DND-41 (cell line): ENCODE measurements around the gene FAM135A.

Source experiments
- EZH2 ChIP-seq: IDR thresholded peaks from 3 replicates; pipeline ENCODE4 v1.6.1; 2012; ENCODE audit warnings: borderline replicate concordance, low read depth, mild to moderate bottlenecking, moderate library complexity, low read length, inconsistent platforms; ENCODE audit not compliant: severe bottlenecking
- TF ChIP-seq, protein P1 (sequence below): IDR thresholded peaks from 2 replicates; pipeline ENCODE4 v1.5.1; 2012; ENCODE audit warnings: borderline replicate concordance, low read length, moderate library complexity, mild to moderate bottlenecking; ENCODE audit not compliant: poor library complexity, severe bottlenecking; ENCODE audit errors: extremely low read depth

DNA sequence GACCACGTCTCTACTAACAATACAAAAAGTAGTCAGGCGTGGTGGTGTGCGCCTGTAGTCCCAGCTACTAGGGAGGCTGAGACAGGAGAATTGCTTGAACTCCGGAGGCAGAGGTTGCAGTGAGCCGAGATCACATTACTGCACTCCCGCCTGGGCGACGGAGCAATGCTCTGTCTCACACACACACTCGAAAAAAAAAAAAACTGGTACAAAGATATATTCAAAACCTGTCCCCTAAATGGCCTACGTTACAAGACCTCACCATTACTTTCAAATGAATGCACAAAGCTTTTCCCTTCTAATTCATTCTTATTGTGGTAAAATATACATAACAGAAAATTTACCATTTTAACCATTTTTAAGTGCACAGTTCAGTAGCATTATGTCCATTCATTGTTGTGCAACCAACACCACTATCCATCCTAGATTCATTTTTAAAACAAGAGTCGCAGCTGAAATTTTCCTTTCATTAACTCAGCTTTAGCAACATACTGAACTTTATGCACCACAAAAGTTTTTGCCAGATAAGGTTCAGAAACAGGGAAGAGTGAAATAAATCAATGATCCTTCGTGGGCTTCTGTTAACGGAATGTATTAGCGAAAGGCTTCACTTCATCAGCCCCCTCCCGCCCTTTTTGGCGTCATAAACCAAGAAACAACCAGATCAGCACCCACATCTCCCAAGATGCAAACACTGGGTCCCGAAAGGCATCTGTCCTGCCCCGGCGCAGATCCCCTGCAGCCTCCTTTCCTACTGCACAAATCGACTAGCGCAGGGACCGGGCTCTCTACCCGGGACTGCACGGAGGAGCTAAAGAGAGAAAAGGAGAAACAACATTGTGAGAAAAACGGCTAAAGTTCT is 825 bp upstream of the FAM135A start:
- TF ChIP-seq, protein P1, sequence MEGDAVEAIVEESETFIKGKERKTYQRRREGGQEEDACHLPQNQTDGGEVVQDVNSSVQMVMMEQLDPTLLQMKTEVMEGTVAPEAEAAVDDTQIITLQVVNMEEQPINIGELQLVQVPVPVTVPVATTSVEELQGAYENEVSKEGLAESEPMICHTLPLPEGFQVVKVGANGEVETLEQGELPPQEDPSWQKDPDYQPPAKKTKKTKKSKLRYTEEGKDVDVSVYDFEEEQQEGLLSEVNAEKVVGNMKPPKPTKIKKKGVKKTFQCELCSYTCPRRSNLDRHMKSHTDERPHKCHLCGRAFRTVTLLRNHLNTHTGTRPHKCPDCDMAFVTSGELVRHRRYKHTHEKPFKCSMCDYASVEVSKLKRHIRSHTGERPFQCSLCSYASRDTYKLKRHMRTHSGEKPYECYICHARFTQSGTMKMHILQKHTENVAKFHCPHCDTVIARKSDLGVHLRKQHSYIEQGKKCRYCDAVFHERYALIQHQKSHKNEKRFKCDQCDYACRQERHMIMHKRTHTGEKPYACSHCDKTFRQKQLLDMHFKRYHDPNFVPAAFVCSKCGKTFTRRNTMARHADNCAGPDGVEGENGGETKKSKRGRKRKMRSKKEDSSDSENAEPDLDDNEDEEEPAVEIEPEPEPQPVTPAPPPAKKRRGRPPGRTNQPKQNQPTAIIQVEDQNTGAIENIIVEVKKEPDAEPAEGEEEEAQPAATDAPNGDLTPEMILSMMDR, result no peak
- TF ChIP-seq EZH2, result no peak
